GM12801 (cell line): ENCODE data around the gene RAMP3.

ENCODE experiments used
- TF ChIP-seq, protein P1 (sequence below): IDR thresholded peaks from one replicate; pipeline ENCODE4 v1.5.1; 2011; ENCODE audit warnings: control low read depth; ENCODE audit not compliant: insufficient read length; ENCODE audit errors: extremely low read depth

Gene RAMP3

DNA sequence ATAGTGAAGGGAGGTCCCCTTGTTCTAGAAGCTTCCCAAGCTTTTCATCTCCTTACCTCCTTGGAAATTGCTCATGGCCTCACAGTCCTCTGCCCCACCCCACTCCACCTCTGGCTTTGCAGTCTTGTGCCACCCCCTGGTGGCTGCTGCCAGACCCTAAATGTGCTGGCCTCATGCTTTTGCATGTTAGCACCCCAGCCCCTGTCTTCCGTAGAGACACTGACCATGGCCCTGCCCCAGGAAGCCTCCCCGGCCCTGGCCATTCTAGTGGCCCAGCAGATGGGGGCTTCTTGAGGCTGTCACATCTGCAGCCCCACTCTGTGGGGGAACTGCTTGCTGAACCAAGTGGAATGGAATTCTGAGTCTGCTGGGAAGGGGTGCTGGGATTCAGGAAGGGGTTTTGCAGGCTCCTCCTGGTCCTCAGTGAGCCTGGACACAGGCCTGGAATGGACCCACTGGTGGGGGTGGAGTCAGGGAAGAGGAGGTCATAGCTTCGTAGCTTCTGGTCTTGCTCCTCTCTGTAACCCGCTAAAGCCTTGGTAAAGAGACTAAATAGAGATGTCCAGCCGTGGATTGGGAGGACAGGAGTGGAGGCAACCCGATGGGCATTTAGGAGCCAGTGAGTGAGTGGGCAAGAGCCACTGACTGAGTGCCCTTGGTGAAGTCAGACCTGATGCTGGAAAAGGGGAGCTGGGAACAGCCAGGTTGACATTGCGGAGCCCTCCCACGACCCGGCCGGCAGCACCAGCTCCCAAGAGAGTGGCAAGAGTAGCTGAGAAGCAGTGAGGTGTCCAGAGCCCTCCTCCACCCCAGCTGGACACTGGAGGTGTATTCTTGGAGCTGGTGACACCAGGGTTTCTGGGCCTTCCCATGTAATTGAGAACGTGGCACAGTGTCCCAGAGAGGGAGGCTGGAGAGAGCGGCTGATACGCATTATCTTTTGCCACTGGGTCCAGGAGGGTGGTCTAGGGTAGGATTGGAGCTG lies 20.9 kb downstream of the RAMP3 start:
- TF ChIP-seq, protein P1, sequence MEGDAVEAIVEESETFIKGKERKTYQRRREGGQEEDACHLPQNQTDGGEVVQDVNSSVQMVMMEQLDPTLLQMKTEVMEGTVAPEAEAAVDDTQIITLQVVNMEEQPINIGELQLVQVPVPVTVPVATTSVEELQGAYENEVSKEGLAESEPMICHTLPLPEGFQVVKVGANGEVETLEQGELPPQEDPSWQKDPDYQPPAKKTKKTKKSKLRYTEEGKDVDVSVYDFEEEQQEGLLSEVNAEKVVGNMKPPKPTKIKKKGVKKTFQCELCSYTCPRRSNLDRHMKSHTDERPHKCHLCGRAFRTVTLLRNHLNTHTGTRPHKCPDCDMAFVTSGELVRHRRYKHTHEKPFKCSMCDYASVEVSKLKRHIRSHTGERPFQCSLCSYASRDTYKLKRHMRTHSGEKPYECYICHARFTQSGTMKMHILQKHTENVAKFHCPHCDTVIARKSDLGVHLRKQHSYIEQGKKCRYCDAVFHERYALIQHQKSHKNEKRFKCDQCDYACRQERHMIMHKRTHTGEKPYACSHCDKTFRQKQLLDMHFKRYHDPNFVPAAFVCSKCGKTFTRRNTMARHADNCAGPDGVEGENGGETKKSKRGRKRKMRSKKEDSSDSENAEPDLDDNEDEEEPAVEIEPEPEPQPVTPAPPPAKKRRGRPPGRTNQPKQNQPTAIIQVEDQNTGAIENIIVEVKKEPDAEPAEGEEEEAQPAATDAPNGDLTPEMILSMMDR = no peak

DNA sequence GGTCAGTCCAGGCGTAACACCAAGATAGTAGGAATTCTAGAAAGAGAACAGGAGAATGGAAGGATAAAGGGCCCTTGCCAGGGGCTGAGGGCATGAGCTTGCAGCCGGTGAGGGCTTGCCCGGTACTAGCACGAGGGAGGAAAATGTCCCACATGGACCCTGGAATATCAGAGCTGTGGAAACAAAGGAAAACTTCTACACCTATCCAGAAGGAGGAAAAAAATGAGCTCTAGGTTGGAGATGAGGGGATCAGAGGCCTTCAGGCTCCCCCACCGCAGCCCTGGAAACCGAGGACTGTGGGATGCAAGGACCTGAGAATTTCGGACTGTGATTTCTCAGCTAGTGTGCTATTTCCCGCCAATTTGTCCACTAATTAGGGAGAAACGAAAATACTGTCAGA lies 22.1 kb downstream of the RAMP3 start:
- TF ChIP-seq, protein P1 = no peak

GRCh38 chr7:45180084-45180986 lies 22.7 kb downstream of the RAMP3 start:
- TF ChIP-seq, protein P1 = no peak

DNA sequence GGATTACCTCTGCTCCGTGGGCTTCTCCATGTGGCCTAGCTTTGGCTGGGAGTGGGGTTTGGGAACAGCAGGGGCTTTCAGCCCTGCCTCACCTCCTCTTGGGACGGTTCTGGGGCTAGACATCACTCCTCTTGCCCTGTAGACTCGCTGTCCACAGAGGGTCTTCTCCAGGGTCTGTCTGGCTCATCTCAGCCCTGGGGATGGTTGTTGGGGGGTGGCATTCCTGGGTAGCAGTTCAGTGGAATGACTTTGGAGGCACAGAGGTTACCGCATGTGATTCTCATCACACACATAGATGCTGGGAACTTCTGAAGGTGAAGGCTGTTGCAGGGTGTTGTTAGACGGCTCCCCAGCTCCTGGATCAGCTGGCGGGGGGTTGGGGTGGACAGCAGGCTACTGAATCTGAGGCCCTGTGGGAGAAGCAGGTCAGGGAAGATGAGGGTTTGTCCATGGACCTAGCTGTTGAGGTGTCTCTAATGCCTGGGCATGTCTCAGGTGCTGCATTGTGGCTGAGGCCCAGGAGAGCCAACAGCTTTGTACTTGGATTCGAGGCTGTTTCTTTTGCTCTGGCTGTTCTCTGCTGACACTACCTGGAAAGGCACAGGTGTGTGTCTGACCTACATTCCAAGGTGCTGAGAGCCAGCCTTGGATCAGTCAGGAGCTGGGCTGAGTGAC lies 23.8 kb downstream of the RAMP3 start:
- TF ChIP-seq, protein P1 = no peak

DNA sequence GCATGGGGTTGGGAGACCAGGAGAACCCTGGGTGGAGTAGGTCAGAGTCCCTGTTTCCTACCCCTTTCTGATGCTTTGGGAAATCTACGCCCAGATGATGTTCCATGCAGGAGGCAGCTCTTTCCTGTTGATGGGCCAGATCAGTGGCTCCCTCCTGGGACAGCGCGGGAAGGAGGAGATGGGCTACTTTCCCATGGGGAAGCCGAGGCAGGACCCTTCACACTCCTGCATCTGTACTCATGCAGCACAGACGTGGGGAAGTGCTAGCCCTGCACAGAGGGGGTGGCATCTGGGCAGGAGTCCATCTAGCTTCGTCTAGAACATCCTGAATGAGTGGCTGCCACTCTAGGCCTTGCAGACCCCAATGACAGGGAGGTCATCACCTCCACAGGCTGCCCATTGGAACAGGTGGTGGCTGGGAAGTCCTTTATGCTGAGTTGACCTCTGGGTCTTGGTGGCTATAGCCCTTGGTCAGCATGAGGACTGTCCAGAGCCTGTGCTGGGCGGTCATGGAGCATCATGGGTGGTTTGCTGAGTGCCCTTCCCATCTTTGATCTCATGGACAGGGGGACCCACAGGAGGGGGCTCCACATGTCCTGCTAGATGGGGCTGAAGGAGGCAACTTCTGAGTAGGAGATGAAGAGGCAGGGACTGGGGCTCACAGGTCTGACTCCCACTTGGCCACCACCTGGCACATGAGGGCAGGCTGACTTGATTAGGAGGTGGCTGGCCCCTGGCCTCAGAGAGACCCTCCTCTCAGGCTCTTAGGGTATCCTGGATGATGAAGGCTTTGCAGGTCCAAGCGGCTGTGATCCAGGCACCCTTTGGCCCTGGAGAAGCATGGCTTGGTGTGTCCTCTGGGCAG lies 24.6 kb downstream of the RAMP3 start:
- TF ChIP-seq, protein P1 = no peak

DNA sequence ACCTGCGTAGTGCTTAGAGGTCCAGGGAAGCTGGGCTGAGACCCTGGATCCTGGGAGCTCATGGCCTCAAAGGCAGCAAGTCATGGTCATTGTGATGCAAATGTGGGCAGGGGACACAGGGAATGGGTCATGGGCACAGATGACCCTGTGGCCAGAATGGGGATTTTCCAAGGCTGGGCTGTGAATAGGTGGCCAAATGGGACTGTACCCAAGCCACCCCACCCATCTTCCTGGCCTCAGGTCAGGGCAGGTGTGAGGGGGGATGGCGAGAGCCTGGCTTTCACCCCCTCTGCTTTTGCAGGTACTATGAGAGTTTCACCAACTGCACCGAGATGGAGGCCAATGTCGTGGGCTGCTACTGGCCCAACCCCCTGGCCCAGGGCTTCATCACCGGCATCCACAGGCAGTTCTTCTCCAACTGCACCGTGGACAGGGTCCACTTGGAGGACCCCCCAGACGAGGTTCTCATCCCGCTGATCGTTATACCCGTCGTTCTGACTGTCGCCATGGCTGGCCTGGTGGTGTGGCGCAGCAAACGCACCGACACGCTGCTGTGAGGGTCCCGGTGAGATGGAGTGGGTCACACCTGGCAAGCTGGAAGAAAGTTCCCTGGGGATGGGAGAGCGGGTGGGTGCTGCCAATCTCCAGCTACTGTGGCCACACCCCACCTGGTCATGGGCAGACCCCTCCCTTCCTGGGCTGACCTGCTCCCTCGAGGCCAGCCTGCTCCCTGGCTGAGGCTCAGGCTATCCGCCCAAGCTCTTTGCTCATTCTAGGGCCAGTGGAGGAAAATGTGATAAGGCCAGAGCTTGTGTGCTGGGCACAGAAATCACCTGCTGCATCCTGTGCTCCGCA lies 25.5 kb downstream of the RAMP3 start:
- TF ChIP-seq, protein P1 = no peak
